Neuron (in vitro differentiated cells): ENCODE data around the gene TNFRSF1A.
A peak's percentile ranks its signal among the peaks of the same experiment; 100 is the strongest.
"Not testable (repeated sequence)": the region's sequence is repeated elsewhere in the genome, so short reads cannot be mapped to it uniquely, and the experiment has no call there.

Source experiments
- H2AFZ ChIP-seq: one replicate; pipeline ENCODE4 v1.6.1; 2013; ENCODE audit warnings: low read depth, mild to moderate bottlenecking, inconsistent platforms, low read length, moderate library complexity
- H3K27me3 ChIP-seq: one replicate; pipeline ENCODE4 v1.6.1; 2013; ENCODE audit warnings: low read length; ENCODE audit not compliant: insufficient read depth
- H3K36me3 ChIP-seq: one replicate; pipeline ENCODE4 v1.6.1; 2013; ENCODE audit warnings: low read length; ENCODE audit not compliant: insufficient read depth
- H3K4me1 ChIP-seq: one replicate; pipeline ENCODE4 v1.6.1; 2013; ENCODE audit warnings: low read length; ENCODE audit not compliant: insufficient read depth
- H3K4me3 ChIP-seq: 2 replicates; pipeline ENCODE4 v1.5.1; 2013; ENCODE audit warnings: mild to moderate bottlenecking, low read length, moderate library complexity
- H3K9me3 ChIP-seq: one replicate; pipeline ENCODE4 v1.6.1; 2013; ENCODE audit warnings: low read length

TNFRSF1A gene

DNA sequence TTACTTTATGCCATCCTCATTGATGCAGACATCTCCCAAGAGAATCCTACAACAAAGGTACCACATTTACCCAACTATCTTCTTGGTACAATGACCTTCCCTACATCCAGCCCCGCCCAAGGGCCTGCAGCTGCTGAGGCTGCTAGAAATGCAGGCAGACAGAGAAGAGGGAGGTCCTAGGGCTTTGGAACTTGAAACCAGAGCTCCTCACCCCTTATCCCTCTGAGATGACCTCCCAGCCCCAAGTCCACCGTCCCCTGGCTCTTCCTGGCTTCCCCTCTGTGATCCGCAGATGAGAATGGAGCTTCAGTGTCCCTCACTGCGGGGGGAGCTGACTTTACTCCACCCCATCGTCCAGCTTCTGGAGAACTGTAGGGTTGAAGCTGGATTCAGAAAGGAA, 1.6 kb upstream of the TNFRSF1A start:
- H2AFZ ChIP-seq: no peak overlapping the region
- H3K27me3 ChIP-seq: no peaks in the 10 kb centered on the region
- peaks cover 30% of the 10 kb centered on the region for H3K4me1 ChIP-seq
- no peak overlapping the region for H3K4me3 ChIP-seq
- H3K9me3 ChIP-seq: no peaks in the 10 kb centered on the region
- peaks cover 3% of the 10 kb centered on the region for H3K36me3 ChIP-seq

GRCh38 chr12:6342140-6342889, 439 bp upstream of the TNFRSF1A start:
- no peaks in the 10 kb centered on the region for H3K27me3 ChIP-seq
- H3K9me3 ChIP-seq: no peaks in the 10 kb centered on the region
- H3K36me3 ChIP-seq: peaks cover 3% of the 10 kb centered on the region
- peaks cover 41% of the 10 kb centered on the region for H3K4me1 ChIP-seq
- peak overlapping the region; percentile 66 for H2AFZ ChIP-seq
- H3K4me3 ChIP-seq: peak overlapping the region; percentile 78

DNA sequence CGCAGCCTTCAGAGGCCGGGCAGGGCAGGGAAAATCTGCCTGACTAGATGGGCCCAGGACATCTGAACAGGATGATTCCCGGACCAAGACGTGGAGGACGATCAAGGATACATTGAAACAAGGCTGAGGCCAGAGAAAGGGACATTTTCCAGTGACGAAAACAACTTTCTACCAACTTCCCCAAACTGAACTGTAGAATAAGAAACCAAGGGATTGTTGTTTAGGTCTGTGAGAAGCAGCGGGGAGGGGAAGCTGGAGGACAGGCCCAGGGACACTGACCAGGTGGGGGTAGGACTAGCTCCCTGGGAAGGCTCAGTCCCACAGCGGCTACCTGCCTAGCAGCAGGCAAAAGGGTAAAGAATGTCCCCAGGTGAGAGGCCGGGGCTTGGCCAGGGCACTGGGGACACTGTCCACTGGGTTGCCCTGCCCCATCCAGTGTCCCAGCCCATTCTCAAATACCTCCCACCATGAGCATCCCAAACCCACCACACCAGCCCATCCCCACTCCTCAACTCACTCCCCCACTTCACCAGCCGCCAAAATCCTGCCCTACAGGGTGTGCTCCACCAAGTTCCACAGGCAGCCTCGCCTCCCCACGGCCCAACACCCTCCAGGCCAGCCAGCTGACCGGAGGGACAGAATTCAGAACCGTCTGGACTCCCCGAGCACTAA, 995 bp downstream of the TNFRSF1A start:
- Histone ChIP-seq H3K27me3 (no peaks in the 10 kb centered on the region), H3K4me3 (peak overlapping the region; percentile 78), H2AFZ (no peak overlapping the region), H3K9me3 (no peaks in the 10 kb centered on the region), H3K36me3 (peaks cover 3% of the 10 kb centered on the region), H3K4me1 (peaks cover 51% of the 10 kb centered on the region)

GRCh38 chr12:6340032-6340638, 1.7 kb downstream of the TNFRSF1A start:
- no peak overlapping the region for H2AFZ ChIP-seq
- H3K9me3 ChIP-seq: no peaks in the 10 kb centered on the region
- no peaks in the 10 kb centered on the region for H3K27me3 ChIP-seq
- H3K4me1 ChIP-seq: peaks cover 59% of the 10 kb centered on the region
- peaks cover 3% of the 10 kb centered on the region for H3K36me3 ChIP-seq
- peak overlapping the region; percentile 78 for H3K4me3 ChIP-seq

GRCh38 chr12:6338955-6339354, 2.9 kb downstream of the TNFRSF1A start:
- H3K27me3 ChIP-seq: no peaks in the 10 kb centered on the region
- H3K4me1 ChIP-seq: peaks cover 67% of the 10 kb centered on the region
- peaks cover 13% of the 10 kb centered on the region for H3K36me3 ChIP-seq
- H3K4me3 ChIP-seq: peak overlapping the region; percentile 78
- H3K9me3 ChIP-seq: no peaks in the 10 kb centered on the region
- H2AFZ ChIP-seq: no peak overlapping the region

- Histone ChIP-seq H3K36me3 (peaks cover 17% of the 10 kb centered on the region), H3K4me1 (peaks cover 67% of the 10 kb centered on the region)
- H3K9me3 ChIP-seq, H3K27me3 ChIP-seq, H2AFZ ChIP-seq, H3K4me3 ChIP-seq: not testable (repeated sequence)
These were observed 3.3 kb downstream of the TNFRSF1A start for GRCh38 chr12:6338536-6338935.

DNA sequence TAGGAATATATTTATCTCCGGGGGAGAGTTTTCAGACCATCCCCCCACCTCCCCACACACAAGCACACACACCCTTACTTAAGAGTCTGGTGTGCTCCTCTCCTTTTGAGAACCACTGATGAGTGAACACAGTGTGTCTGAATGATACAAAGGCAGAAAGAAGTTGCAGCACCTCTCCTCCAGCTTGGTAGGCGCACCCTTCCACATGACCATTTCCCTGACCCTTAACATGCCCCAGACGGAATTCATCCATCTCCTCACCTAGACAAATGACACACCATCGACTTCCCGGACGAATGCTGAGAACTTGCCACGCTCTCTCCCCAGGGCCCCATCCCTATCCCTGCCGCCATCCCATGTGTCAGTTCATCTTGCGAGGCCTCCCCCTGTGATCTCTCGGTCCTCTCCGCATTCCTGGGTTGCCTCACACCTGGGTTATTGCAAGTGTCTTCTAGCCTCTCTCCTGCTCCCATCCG, 3.9 kb downstream of the TNFRSF1A start:
- H3K4me1 ChIP-seq: peaks cover 67% of the 10 kb centered on the region
- H3K9me3 ChIP-seq: no peaks in the 10 kb centered on the region
- no peak overlapping the region for H2AFZ ChIP-seq
- H3K27me3 ChIP-seq: no peaks in the 10 kb centered on the region
- peaks cover 22% of the 10 kb centered on the region for H3K36me3 ChIP-seq
- no peak overlapping the region for H3K4me3 ChIP-seq

DNA sequence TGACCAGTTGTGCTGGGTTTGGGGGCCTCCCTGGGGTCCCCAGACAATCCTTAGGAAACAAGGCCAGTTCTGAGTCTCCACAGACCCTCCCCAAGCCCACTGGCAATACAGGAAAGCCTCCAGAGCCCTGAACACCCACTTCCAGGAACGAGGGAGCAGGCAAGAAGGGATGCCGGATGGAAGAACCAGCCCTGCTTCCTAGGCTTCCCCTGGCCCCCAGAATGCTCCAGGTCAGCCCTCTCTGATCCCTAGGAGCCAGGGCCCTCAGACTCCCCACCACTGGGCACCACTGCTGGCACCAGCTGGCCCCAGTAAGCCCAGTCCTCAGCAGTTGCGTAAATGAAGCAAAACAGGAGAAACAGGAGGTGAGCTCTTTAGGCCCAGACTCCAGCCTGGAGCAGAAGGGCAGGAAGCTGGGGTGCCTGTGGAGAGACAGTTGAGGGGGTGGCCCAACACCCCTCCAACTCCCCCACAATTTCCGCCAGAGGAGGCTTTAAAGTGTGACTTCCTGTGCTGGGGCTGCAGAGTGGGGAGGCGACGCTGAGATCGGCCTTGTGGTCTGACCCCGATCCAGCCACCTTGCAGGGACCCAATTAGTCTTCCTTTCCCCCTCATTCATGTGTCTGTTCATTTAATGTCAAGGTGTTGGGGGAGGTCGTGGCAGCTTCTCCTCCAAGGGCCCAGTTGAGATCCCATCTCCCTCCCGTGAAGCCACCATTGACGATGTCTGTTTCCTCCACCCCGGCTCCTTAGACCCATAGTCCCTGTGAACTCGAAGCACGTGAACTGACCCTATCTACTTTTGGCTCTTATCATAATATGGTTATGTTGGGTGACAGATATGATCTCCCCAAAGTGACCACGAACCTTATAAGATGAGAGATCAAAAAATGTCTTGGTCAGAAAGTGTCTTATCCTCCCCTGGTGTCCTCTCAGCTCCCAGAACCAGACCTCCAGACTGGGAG, 4.7 kb downstream of the TNFRSF1A start:
- Histone ChIP-seq H2AFZ (no peak overlapping the region), H3K4me3 (peak overlapping the region; percentile 31), H3K4me1 (peaks cover 62% of the 10 kb centered on the region), H3K36me3 (peaks cover 30% of the 10 kb centered on the region), H3K9me3 (no peaks in the 10 kb centered on the region), H3K27me3 (no peaks in the 10 kb centered on the region)

DNA sequence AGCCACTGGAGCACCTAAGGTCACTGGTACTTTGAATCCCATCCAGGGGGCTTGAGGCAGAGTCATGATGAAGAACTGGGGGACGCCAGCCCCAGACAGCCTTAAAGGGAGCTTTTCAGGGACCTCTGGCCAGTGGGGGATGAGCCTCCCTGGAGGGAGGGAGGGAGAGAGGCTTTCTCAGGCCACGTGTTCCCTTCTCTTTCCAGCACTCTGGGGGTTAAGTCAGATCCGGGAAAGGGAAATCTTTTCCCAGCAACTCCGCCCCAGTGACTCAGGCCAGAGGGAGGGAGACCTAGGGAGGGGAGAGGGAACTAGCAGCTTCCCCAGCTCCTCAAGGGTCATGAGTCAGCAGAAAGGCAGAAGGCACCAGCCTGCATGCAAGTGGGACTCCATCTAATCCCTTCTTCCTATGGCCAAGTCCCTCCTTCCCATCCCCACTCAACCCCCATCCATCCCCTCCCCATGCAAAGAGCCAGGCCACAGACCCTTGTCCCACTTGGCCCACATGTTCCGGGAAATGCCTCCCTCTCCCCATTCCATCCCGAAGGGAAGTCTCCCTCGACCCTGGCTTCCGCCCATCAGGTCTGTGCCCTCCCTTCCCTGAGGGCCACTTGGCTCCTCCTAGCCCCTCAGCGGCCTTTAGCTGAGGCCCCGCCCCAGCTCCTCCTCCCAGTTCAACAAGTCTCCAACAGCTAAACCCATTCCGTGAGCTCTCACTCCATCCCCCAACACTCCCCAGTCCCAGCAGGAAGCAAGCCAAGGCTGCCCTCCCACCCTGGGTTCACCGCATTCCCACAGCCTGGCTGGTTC, 5.6 kb downstream of the TNFRSF1A start:
- Histone ChIP-seq H2AFZ (no peak overlapping the region), H3K36me3 (peaks cover 37% of the 10 kb centered on the region), H3K9me3 (no peaks in the 10 kb centered on the region), H3K4me3 (peak overlapping the region; percentile 31), H3K27me3 (no peaks in the 10 kb centered on the region), H3K4me1 (peaks cover 60% of the 10 kb centered on the region)

DNA sequence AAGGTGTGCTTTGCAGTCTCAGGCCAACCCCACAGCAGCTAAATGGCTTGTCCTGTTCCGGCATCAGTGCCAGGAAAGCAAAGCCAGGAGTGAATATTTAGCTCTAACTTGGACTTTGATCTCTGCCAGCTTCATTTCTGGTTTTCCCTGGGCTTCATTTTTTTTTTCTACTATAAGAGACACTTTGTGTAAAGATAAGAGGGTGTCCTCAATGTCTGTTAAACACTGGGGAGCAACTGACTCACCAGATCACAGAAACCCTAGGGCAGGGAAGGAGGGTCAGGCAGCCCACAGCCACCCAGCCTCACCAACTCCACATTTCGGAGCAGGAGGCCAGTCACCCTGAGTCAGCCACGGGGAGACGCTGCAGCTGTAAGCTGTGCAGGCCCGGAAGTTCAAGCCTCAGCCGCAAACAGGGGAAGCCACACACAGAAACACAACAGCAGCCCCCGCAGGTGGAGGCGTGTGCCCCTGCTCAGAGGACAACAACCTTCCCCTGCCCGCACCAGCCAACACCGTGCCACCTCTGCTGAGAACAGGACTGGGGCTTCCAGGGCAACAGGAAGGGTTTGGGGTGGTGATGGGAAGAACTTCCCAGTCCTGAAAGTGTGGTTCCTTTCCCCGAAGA, 6.3 kb downstream of the TNFRSF1A start:
- peak overlapping the region; percentile 31 for H3K4me3 ChIP-seq
- peaks cover 57% of the 10 kb centered on the region for H3K4me1 ChIP-seq
- peaks cover 45% of the 10 kb centered on the region for H3K36me3 ChIP-seq
- H3K27me3 ChIP-seq: no peaks in the 10 kb centered on the region
- no peaks in the 10 kb centered on the region for H3K9me3 ChIP-seq
- H2AFZ ChIP-seq: no peak overlapping the region

GRCh38 chr12:6334940-6335450, 6.9 kb downstream of the TNFRSF1A start:
- no peaks in the 10 kb centered on the region for H3K27me3 ChIP-seq
- H3K9me3 ChIP-seq: no peaks in the 10 kb centered on the region
- H3K4me1 ChIP-seq: peaks cover 52% of the 10 kb centered on the region
- H3K4me3 ChIP-seq: peak overlapping the region; percentile 31
- H3K36me3 ChIP-seq: peaks cover 50% of the 10 kb centered on the region
- H2AFZ ChIP-seq: no peak overlapping the region
